Left ventricle myocardium inferior (tissue), 1 donor: ENCODE data around the gene SUPT6H. TPM values are rescaled to one million over a fixed set of nuclear protein-coding genes. Genes with fewer than 3 reads are reported as not detected.
A peak's percentile ranks its signal among the peaks of the same experiment; 100 is the strongest.
"Not testable (repeated sequence)": the region's sequence is repeated elsewhere in the genome, so short reads cannot be mapped to it uniquely, and the experiment has no call there.

Experiments
- DNase-seq: peaks from one replicate; pipeline ENCODE4 v3.0.0-alpha.2; 2020
- H3K27ac ChIP-seq: fragments of 200-600 bp; replicated peaks from 2 replicates; pipeline ENCODE4 v1.8.0; 2021
- H3K27me3 ChIP-seq: fragments of 200-600 bp; 2 replicates; pipeline ENCODE4 v1.8.0; 2021; ENCODE audit warnings: low read depth
- H3K36me3 ChIP-seq: fragments of 200-600 bp; 2 replicates; pipeline ENCODE4 v1.8.0; 2021
- H3K4me1 ChIP-seq: fragments of 200-600 bp; 2 replicates; pipeline ENCODE4 v1.8.0; 2021
- H3K4me3 ChIP-seq: fragments of 200-600 bp; 2 replicates; pipeline ENCODE4 v1.8.0; 2021; ENCODE audit warnings: mild to moderate bottlenecking, moderate library complexity
- H3K9me3 ChIP-seq: fragments of 200-600 bp; replicated peaks from 2 replicates; pipeline ENCODE4 v1.8.0; 2021
- intact Hi-C: fragments of 100-400 bp; cut with micrococcal nuclease; formaldehyde crosslinking; loops from one replicate; pipeline ENCODE4 v1.11.0; 2022
- total RNA-seq: library from RNA; stranded (reverse); fragmentation: NEBNext Ultra II Directional; extraction: Animal tissue kit (Norgen Biotek cat#: 25700); gene quantifications from one replicate; pipeline ENCODE4 v1.2.1, GENCODE V29; 2021
- TF ChIP-seq, protein P1 (sequence below): fragments of 200-600 bp; IDR thresholded peaks from 2 replicates; pipeline ENCODE4 v1.8.0; 2021; ENCODE audit warnings: antibody characterized with exemption, mild to moderate bottlenecking, borderline replicate concordance
- donor health status: DM: no; HTN: yes; CAD: no; lungs with severe emphysema.

Gene SUPT6H
- total RNA-seq, 1 donor from 2014 or later = 44.8 TPM

DNA sequence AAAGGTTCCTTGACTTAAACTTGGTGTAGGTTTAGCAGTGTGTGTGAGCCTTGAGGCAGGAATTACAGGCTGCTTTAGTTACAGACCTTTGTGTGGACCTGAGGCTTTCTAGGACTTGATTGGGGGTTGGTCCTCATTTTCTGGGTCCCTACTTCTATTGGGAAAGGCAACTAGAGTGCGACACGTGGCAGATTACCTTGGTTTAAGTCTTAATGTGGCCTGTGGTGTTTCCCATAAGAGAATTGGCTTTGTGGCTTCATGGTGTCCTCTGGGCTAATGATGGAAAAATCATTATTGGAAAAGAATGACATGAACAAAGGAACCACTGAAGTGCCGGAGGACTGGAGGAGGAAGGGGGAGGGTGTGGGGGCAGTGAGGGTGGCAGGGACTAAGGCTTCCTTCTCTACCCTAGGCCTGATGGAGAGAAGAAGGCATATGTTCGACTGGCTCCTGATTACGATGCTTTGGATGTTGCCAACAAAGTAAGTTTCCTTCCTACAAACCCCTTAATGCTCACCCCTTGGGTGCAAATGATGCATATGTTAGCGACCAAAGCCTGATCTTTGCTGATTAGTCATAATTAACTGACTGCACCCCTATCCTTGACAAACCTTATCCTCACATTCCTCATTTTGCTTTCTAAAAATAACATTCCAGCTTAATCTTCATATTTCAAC, 61.3 kb downstream of the SUPT6H start:
- H3K27ac ChIP-seq = no peak overlapping the region
- DNase-seq = no peak
- intact Hi-C loops = no loop called here
- H3K9me3 ChIP-seq = no peaks in the 10 kb centered on the region
- peaks cover 41% of the 10 kb centered on the region for H3K36me3 ChIP-seq
- H3K4me3 ChIP-seq = no peak overlapping the region
- H3K4me1 ChIP-seq = peaks cover 76% of the 10 kb centered on the region
- no peaks in the 10 kb centered on the region for H3K27me3 ChIP-seq
- TF ChIP-seq, protein P1, sequence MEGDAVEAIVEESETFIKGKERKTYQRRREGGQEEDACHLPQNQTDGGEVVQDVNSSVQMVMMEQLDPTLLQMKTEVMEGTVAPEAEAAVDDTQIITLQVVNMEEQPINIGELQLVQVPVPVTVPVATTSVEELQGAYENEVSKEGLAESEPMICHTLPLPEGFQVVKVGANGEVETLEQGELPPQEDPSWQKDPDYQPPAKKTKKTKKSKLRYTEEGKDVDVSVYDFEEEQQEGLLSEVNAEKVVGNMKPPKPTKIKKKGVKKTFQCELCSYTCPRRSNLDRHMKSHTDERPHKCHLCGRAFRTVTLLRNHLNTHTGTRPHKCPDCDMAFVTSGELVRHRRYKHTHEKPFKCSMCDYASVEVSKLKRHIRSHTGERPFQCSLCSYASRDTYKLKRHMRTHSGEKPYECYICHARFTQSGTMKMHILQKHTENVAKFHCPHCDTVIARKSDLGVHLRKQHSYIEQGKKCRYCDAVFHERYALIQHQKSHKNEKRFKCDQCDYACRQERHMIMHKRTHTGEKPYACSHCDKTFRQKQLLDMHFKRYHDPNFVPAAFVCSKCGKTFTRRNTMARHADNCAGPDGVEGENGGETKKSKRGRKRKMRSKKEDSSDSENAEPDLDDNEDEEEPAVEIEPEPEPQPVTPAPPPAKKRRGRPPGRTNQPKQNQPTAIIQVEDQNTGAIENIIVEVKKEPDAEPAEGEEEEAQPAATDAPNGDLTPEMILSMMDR = no peak

DNA sequence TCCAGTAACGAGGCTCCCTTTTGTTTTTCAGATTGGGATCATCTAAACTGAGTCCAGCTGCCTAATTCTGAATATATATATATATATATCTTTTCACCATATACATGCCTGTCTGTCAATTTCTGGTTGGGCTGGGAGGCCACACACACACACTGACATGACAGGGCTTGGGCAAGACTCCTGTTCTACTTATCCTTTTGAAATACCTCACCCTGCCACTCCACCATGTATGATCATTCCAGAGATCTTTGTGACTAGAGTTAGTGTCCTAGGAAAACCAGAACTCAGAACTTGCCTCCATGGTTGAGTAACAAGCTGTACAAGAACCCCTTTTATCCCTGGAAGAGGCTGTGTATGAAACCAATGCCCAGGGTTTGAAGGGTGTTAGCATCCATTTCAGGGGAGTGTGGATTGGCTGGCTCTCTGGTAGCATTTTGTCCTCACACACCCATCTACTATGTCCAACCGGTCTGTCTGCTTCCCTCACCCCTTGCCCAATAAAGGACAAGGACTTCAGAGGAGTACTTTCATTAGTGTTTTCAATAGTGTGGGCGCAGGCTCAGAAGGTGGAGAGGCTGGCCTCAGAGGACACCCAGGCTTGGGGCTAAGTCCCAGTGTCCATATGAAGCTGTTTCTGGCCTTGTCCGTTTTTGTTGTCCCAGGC, 62.0 kb downstream of the SUPT6H start:
- intact Hi-C loops, H3K27me3 ChIP-seq: not testable (repeated sequence)
- peaks cover 76% of the 10 kb centered on the region for H3K4me1 ChIP-seq

DNA sequence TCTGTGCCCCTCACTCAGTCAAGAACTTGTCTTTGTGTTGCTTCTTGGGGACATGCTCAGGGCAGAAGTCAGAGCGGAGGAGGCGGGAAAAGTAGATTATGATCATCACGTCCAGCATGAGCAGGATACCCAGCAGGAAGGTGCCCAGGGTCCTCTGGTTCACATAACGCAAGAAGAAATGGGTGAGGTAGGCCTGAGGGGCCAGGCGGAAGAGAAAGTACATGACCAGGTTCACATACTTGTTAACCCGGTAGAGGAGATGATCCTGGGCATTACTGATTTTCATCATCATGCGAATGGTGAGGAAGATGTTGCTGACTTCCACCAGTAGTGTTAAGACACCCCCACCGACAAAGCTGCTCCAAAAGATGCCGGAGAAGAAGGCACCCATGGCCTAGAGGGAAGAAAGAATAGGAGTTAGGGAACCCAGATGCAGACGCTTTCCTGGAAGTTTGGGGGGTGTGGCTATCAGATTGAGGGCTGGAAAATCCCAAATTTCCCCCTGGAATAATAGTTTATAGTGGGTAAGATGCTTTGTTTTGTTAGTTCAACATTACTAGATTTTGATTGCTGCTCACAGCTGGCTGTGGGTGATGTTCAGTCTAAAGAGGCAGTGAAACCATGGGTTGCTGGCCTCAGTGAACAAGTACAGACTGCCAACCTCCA, 62.6 kb downstream of the SUPT6H start:
- H3K36me3 ChIP-seq = peaks cover 41% of the 10 kb centered on the region
- TF ChIP-seq, protein P1 = no peak
- intact Hi-C loops = no loop called here
- no peaks in the 10 kb centered on the region for H3K9me3 ChIP-seq
- no peak for DNase-seq
- H3K27ac ChIP-seq = no peak overlapping the region
- no peaks in the 10 kb centered on the region for H3K27me3 ChIP-seq
- H3K4me3 ChIP-seq = no peak overlapping the region
- peaks cover 77% of the 10 kb centered on the region for H3K4me1 ChIP-seq

More for the DNA sequence above, 62.0 kb downstream of the SUPT6H start:
- peaks cover 41% of the 10 kb centered on the region for H3K36me3 ChIP-seq
- H3K4me3 ChIP-seq, DNase-seq, H3K27ac ChIP-seq, H3K9me3 ChIP-seq: not testable (repeated sequence)

DNA sequence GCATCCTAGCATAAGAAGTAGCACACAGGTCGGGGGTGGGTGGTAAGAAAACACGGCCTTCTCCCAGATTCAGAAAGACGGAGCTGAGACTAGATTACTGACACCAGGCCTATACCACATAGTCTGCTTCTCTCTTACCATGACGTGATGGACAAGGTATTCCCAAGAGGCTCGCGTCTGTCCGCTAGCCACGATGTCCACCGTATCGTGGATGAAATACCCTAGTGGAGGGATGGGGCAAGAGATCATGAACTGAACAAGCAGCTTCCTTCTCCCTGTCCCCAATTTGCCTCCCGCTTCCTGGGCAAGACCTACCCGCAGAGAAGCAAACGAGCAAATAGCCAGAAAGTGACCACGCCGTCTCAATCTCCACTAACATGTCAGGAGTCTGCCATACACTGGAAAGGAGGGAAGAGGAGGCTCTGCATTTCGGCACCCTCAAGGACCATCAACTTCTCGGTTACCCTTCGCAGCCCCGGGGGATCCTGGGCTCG, 63.2 kb downstream of the SUPT6H start:
- Histone ChIP-seq H3K4me1 (peaks cover 73% of the 10 kb centered on the region), H3K27ac (peak overlapping the region; percentile 98)
- intact Hi-C loops = no loop called here

DNA sequence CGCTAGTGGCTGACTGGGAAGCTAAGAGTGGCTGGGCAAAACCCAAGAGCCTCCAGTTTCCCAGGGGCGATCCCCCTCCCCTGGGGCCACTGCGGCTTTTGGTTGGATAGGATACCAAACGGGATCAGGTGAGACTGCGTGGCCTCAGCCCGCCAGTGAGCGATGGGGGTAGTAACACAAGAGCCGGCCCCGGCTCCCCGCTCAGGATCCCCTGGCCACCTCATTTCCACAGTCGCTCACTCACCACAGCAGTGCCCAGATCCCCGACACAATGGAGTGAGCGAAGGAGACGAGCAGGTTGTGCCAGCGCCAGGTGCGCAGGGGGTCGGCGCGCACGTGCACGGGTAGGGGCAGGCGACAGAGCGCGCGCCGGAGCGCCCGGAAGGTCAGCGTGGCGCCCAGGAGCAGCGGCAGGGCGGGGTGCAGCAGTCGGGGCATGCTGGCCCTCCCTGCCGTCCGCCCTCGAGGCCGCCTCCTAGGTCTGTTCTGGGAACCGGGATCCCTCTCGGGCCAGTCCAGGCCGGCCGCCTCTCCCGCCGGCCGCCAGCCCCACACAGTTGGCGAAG, 63.7 kb downstream of the SUPT6H start:
- TF ChIP-seq, protein P1 = no peak
- H3K27ac ChIP-seq = peak overlapping the region; percentile 98
- peaks cover 68% of the 10 kb centered on the region for H3K4me1 ChIP-seq

More for the DNA sequence above, 63.2 kb downstream of the SUPT6H start:
- peak overlapping the region; percentile 78 for H3K4me3 ChIP-seq
- DNase-seq = no peak
- TF ChIP-seq, protein P1 = no peak
- no peaks in the 10 kb centered on the region for H3K9me3 ChIP-seq
- no peaks in the 10 kb centered on the region for H3K27me3 ChIP-seq
- H3K36me3 ChIP-seq = peaks cover 41% of the 10 kb centered on the region

More for the DNA sequence above, 63.7 kb downstream of the SUPT6H start:
- H3K4me3 ChIP-seq = peak overlapping the region; percentile 78
- peaks cover 41% of the 10 kb centered on the region for H3K36me3 ChIP-seq
- H3K27me3 ChIP-seq = no peaks in the 10 kb centered on the region
- no peaks in the 10 kb centered on the region for H3K9me3 ChIP-seq
- intact Hi-C loops = no loop called here
- peak; percentile 67 for DNase-seq
